GM23338 (cell line): ENCODE results near the gene LRBA. TPM values are rescaled to one million over a fixed set of nuclear protein-coding genes. Genes with fewer than 3 reads are reported as not detected.

ENCODE experiments used
- ATAC-seq: fragments of 200-7000 bp; cut with Tn5 transposase; 3 replicates; pipeline ENCODE4 v1.9.1; 2020
- DNase-seq: peaks from one replicate; pipeline ENCODE4 v3.0.0-alpha.2; 2015; ENCODE audit warnings: low spot score
- H2AFZ ChIP-seq: fragments of 200-600 bp; sonication (generic); 2 replicates; pipeline ENCODE4 v1.8.0; 2016; ENCODE audit warnings: antibody characterized with exemption, mild to moderate bottlenecking, moderate library complexity
- H3F3A ChIP-seq: fragments of 200-600 bp; sonication (generic); replicated peaks from 2 replicates; pipeline ENCODE4 v1.8.0; 2017; ENCODE audit warnings: antibody characterized with exemption, mixed run types, low read depth
- H3K27ac ChIP-seq: fragments of 200-600 bp; sonication (generic); 2 replicates; pipeline ENCODE4 v1.6.1; 2016; ENCODE audit warnings: low read depth
- H3K27me3 ChIP-seq: fragments of 200-600 bp; sonication (generic); 2 replicates; pipeline ENCODE4 v1.8.0; 2016; ENCODE audit warnings: mild to moderate bottlenecking, mixed run types, moderate library complexity; ENCODE audit not compliant: insufficient read depth
- H3K36me3 ChIP-seq: fragments of 200-600 bp; sonication (generic); 2 replicates; pipeline ENCODE4 v1.8.0; 2016; ENCODE audit warnings: mild to moderate bottlenecking; ENCODE audit not compliant: insufficient read depth
- H3K4me1 ChIP-seq: fragments of 200-600 bp; sonication (generic); 2 replicates; pipeline ENCODE4 v1.8.0; 2016; ENCODE audit warnings: mild to moderate bottlenecking, moderate library complexity; ENCODE audit not compliant: insufficient read depth
- H3K4me2 ChIP-seq: fragments of 200-600 bp; sonication (generic); 2 replicates; pipeline ENCODE4 v1.7.1; 2017; ENCODE audit warnings: mixed run types
- H3K4me3 ChIP-seq: fragments of 200-600 bp; sonication (generic); 2 replicates; pipeline ENCODE4 v1.6.1; 2016; ENCODE audit warnings: mixed run types
- H3K79me2 ChIP-seq: fragments of 200-600 bp; sonication (generic); replicated peaks from 2 replicates; pipeline ENCODE4 v1.8.0; 2017; ENCODE audit warnings: mild to moderate bottlenecking; ENCODE audit not compliant: insufficient read depth
- H3K9me2 ChIP-seq: fragments of 200-600 bp; sonication (generic); 2 replicates; pipeline ENCODE4 v1.8.0; 2017; ENCODE audit not compliant: insufficient read depth
- H4K20me1 ChIP-seq: fragments of 200-600 bp; sonication (generic); replicated peaks from 2 replicates; pipeline ENCODE4 v1.8.0; 2017; ENCODE audit warnings: mild to moderate bottlenecking; ENCODE audit not compliant: insufficient read depth
- H3K27ac Mint-ChIP-seq: 2 replicates; pipeline ENCODE4 v1.8.0; 2020; ENCODE audit warnings: inconsistent platforms, mild to moderate bottlenecking, moderate library complexity, mixed read lengths
- H3K27me3 Mint-ChIP-seq: 3 replicates; pipeline ENCODE4 v1.8.0; 2022; ENCODE audit warnings: low read depth, mild to moderate bottlenecking, moderate library complexity, mixed read lengths, inconsistent platforms; ENCODE audit not compliant: insufficient read depth, poor library complexity
- H3K36me3 Mint-ChIP-seq: 3 replicates; pipeline ENCODE4 v1.8.0; 2021; ENCODE audit warnings: low read depth, mild to moderate bottlenecking, inconsistent platforms, moderate library complexity, mixed read lengths
- H3K4me1 Mint-ChIP-seq: 3 replicates; pipeline ENCODE4 v1.8.0; 2020; ENCODE audit warnings: mild to moderate bottlenecking, inconsistent platforms, mixed read lengths
- H3K4me3 Mint-ChIP-seq: 3 replicates; pipeline ENCODE4 v1.8.0; 2021; ENCODE audit warnings: moderate library complexity, mild to moderate bottlenecking, inconsistent platforms, mixed read lengths
- H3K9me3 Mint-ChIP-seq: 3 replicates; pipeline ENCODE4 v1.8.0; 2020; ENCODE audit warnings: moderate library complexity, mild to moderate bottlenecking, inconsistent platforms, mixed read lengths
- CREB1 ChIP-seq: fragments of 250-450 bp; sonication (Bioruptor Pico); IDR thresholded peaks from 2 replicates; pipeline ENCODE4 v1.5.0; 2020; ENCODE audit warnings: low read depth, mild to moderate bottlenecking, moderate library complexity
- CTCF ChIP-seq, 2 experiments: fragments of 200-600 bp in 1 of 2; sonication (generic) in 1 of 2; conservative IDR thresholded peaks; 2 replicates each; pipeline versions ENCODE4 v1.5.1 to v1.6.1; 2016 to 2017; ENCODE audit warnings: antibody characterized with exemption in 2 of 2, low read depth in 2 of 2, mild to moderate bottlenecking in 2 of 2, moderate library complexity in 1 of 2
- EZH2 ChIP-seq: fragments of 200-600 bp; sonication (generic); IDR thresholded peaks from one replicate; pipeline ENCODE4 v1.8.0; 2017; ENCODE audit warnings: antibody characterized with exemption, mild to moderate bottlenecking, low read depth; ENCODE audit not compliant: unreplicated experiment
- EZH2phosphoT487 ChIP-seq: fragments of 200-600 bp; sonication (generic); IDR thresholded peaks from one replicate; pipeline ENCODE4 v1.8.1; 2018; ENCODE audit warnings: antibody characterized with exemption; ENCODE audit not compliant: unreplicated experiment
- NANOG ChIP-seq: IDR thresholded peaks from 2 replicates; pipeline ENCODE4 v1.6.1; 2016; ENCODE audit warnings: antibody characterized with exemption, borderline replicate concordance
- POLR2AphosphoS5 ChIP-seq: IDR thresholded peaks from 2 replicates; pipeline ENCODE4 v1.6.1; 2016; ENCODE audit warnings: antibody characterized with exemption, low read depth
- STAT1 ChIP-seq: IDR thresholded peaks from one replicate; pipeline ENCODE4 v1.6.1; 2016; ENCODE audit warnings: antibody characterized with exemption; ENCODE audit not compliant: unreplicated experiment
- ZNF114 ChIP-seq: fragments of 250-450 bp; sonication (Bioruptor Pico); IDR thresholded peaks from 2 replicates; pipeline ENCODE4 v1.5.0; 2020; ENCODE audit warnings: mild to moderate bottlenecking, moderate library complexity
- ZNF331 ChIP-seq: fragments of 250-450 bp; sonication (Bioruptor Pico); IDR thresholded peaks from 2 replicates; pipeline ENCODE4 v1.5.0; 2020; ENCODE audit warnings: low read depth, mild to moderate bottlenecking, moderate library complexity
- polyA plus RNA-seq: library from polyadenylated mRNA; unstranded; fragments of >200 nt; fragmentation: Nextera tagmentation; extraction: Ambion mirVana; gene quantifications from 2 replicates; pipeline ENCODE4 v1.2.1, GENCODE V29; 2016
- total RNA-seq: library from RNA; depleted of rRNA; stranded (reverse); fragments of >200 nt; shearing (Covaris generic); gene quantifications from 2 replicates; pipeline ENCODE4 v1.2.3, GENCODE V29; 2014
- TF ChIP-seq, protein P1 (sequence below): IDR thresholded peaks from 2 replicates; pipeline ENCODE4 v1.6.1; 2016; ENCODE audit warnings: antibody characterized with exemption
- TF ChIP-seq, protein P2 (sequence below): fragments of 250-450 bp; sonication (Bioruptor Pico); IDR thresholded peaks from 2 replicates; pipeline ENCODE4 v1.5.0; 2020; ENCODE audit warnings: mild to moderate bottlenecking, moderate library complexity
- TF ChIP-seq, protein P3 (sequence below): IDR thresholded peaks from one replicate; pipeline ENCODE4 v1.6.1; 2018; ENCODE audit warnings: antibody characterized with exemption; ENCODE audit not compliant: unreplicated experiment

Gene LRBA
- total and polyA plus RNA-seq, 2 experiments from 2014 or later = 23.3 to 126 TPM

DNA sequence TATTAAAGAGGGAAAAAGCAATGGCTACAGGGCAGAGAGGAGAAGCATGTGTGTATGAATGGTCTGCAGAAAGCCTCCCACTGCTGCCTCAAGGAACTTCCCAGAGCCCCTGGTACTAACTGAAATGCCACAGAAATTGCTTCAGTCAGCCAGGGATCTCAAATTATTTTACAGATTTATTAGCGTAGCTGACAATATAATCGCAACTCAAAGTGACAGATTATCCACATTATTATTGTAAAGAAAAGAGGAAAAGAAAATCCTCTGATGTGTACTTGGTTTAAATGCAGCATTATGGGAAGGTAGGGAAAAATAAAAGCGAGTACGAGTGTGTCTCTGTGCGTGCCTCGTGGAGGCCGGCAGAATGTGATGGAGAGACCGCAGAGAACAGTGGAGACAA lies 734.1 kb downstream of the LRBA start:
- Mint-ChIP-seq H3K36me3 (peaks cover 27% of the 10 kb centered on the region), H3K4me3 (no peak overlapping the region), H3K27ac (peak overlapping the region; percentile 61; the same call in 1 of the 2 replicates), H3K9me3 (peaks cover 6% of the 10 kb centered on the region; the same call in 2 of the 3 replicates), H3K27me3 (peaks cover 4% of the 10 kb centered on the region), H3K4me1 (peaks cover 3% of the 10 kb centered on the region; the same call in 1 of the 3 replicates)
- H4K20me1 ChIP-seq = no peaks in the 10 kb centered on the region
- no peak overlapping the region for H3K4me2 ChIP-seq
- no peaks in the 10 kb centered on the region for H3K36me3 ChIP-seq
- TF ChIP-seq ZNF114 (CRISPR knock-in tag) (no peak), POLR2AphosphoS5 (no peak), NANOG (no peak), CTCF (conservative IDR thresholded peaks at IDR 0.05; ENCODE audit: low read depth in 2 of 2) (no peak), ZNF331 (CRISPR knock-in tag) (no peak), CREB1 (no peak), EZH2phosphoT487 (no peak), EZH2 (no peak), STAT1 (no peak)
- TF ChIP-seq, protein P1, sequence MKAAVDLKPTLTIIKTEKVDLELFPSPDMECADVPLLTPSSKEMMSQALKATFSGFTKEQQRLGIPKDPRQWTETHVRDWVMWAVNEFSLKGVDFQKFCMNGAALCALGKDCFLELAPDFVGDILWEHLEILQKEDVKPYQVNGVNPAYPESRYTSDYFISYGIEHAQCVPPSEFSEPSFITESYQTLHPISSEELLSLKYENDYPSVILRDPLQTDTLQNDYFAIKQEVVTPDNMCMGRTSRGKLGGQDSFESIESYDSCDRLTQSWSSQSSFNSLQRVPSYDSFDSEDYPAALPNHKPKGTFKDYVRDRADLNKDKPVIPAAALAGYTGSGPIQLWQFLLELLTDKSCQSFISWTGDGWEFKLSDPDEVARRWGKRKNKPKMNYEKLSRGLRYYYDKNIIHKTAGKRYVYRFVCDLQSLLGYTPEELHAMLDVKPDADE = no peak
- TF ChIP-seq, protein P2, sequence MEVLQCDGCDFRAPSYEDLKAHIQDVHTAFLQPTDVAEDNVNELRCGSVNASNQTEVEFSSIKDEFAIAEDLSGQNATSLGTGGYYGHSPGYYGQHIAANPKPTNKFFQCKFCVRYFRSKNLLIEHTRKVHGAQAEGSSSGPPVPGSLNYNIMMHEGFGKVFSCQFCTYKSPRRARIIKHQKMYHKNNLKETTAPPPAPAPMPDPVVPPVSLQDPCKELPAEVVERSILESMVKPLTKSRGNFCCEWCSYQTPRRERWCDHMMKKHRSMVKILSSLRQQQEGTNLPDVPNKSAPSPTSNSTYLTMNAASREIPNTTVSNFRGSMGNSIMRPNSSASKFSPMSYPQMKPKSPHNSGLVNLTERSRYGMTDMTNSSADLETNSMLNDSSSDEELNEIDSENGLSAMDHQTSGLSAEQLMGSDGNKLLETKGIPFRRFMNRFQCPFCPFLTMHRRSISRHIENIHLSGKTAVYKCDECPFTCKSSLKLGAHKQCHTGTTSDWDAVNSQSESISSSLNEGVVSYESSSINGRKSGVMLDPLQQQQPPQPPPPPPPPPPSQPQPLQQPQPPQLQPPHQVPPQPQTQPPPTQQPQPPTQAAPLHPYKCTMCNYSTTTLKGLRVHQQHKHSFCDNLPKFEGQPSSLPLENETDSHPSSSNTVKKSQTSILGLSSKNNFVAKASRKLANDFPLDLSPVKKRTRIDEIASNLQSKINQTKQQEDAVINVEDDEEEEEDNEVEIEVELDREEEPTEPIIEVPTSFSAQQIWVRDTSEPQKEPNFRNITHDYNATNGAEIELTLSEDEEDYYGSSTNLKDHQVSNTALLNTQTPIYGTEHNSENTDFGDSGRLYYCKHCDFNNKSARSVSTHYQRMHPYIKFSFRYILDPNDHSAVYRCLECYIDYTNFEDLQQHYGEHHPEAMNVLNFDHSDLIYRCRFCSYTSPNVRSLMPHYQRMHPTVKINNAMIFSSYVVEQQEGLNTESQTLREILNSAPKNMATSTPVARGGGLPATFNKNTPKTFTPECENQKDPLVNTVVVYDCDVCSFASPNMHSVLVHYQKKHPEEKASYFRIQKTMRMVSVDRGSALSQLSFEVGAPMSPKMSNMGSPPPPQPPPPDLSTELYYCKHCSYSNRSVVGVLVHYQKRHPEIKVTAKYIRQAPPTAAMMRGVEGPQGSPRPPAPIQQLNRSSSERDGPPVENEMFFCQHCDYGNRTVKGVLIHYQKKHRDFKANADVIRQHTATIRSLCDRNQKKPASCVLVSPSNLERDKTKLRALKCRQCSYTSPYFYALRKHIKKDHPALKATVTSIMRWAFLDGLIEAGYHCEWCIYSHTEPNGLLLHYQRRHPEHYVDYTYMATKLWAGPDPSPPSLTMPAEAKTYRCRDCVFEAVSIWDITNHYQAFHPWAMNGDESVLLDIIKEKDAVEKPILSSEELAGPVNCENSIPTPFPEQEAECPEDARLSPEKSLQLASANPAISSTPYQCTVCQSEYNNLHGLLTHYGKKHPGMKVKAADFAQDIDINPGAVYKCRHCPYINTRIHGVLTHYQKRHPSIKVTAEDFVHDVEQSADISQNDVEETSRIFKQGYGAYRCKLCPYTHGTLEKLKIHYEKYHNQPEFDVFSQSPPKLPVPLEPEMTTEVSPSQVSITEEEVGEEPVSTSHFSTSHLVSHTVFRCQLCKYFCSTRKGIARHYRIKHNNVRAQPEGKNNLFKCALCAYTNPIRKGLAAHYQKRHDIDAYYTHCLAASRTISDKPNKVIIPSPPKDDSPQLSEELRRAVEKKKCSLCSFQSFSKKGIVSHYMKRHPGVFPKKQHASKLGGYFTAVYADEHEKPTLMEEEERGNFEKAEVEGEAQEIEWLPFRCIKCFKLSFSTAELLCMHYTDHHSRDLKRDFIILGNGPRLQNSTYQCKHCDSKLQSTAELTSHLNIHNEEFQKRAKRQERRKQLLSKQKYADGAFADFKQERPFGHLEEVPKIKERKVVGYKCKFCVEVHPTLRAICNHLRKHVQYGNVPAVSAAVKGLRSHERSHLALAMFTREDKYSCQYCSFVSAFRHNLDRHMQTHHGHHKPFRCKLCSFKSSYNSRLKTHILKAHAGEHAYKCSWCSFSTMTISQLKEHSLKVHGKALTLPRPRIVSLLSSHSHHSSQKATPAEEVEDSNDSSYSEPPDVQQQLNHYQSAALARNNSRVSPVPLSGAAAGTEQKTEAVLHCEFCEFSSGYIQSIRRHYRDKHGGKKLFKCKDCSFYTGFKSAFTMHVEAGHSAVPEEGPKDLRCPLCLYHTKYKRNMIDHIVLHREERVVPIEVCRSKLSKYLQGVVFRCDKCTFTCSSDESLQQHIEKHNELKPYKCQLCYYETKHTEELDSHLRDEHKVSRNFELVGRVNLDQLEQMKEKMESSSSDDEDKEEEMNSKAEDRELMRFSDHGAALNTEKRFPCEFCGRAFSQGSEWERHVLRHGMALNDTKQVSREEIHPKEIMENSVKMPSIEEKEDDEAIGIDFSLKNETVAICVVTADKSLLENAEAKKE (CRISPR knock-in tag) = no peak
- TF ChIP-seq, protein P3, sequence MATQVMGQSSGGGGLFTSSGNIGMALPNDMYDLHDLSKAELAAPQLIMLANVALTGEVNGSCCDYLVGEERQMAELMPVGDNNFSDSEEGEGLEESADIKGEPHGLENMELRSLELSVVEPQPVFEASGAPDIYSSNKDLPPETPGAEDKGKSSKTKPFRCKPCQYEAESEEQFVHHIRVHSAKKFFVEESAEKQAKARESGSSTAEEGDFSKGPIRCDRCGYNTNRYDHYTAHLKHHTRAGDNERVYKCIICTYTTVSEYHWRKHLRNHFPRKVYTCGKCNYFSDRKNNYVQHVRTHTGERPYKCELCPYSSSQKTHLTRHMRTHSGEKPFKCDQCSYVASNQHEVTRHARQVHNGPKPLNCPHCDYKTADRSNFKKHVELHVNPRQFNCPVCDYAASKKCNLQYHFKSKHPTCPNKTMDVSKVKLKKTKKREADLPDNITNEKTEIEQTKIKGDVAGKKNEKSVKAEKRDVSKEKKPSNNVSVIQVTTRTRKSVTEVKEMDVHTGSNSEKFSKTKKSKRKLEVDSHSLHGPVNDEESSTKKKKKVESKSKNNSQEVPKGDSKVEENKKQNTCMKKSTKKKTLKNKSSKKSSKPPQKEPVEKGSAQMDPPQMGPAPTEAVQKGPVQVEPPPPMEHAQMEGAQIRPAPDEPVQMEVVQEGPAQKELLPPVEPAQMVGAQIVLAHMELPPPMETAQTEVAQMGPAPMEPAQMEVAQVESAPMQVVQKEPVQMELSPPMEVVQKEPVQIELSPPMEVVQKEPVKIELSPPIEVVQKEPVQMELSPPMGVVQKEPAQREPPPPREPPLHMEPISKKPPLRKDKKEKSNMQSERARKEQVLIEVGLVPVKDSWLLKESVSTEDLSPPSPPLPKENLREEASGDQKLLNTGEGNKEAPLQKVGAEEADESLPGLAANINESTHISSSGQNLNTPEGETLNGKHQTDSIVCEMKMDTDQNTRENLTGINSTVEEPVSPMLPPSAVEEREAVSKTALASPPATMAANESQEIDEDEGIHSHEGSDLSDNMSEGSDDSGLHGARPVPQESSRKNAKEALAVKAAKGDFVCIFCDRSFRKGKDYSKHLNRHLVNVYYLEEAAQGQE = no peak
- H3K27me3 ChIP-seq = no peaks in the 10 kb centered on the region
- H3K4me1 ChIP-seq = no peaks in the 10 kb centered on the region; the same call in 1 of the 2 replicates
- no peak overlapping the region for H3K27ac ChIP-seq
- peaks cover 3% of the 10 kb centered on the region; the same call in 1 of the 2 replicates for H3K9me2 ChIP-seq
- H3K4me3 ChIP-seq = no peak overlapping the region
- H3F3A ChIP-seq = no peaks in the 10 kb centered on the region
- no peaks in the 10 kb centered on the region for H3K79me2 ChIP-seq
- H2AFZ ChIP-seq = no peak overlapping the region
- DNase-seq (no peak), ATAC-seq (no peak)
